Keratinocyte (primary cell): ENCODE data around the gene RPL14. TPM values are rescaled to one million over a fixed set of nuclear protein-coding genes. Genes with fewer than 3 reads are reported as not detected.

ENCODE experiments used
- DNase-seq: peaks from one replicate; pipeline ENCODE4 v3.0.0-alpha.2; 2011; ENCODE audit warnings: low read depth, missing footprints, low spot score
- FAIRE-seq: peaks from 2 replicates; lab custom pipeline; 2011; peaks lifted over from hg19 to GRCh38; lab: Jason Lieb, UNC
- H2AFZ ChIP-seq: 2 replicates; pipeline ENCODE4 v1.6.0; 2012; ENCODE audit warnings: low read length, control low read depth, inconsistent platforms; ENCODE audit not compliant: control insufficient read depth
- H3K27ac ChIP-seq: 2 replicates; pipeline ENCODE4 v1.5.1; 2011; ENCODE audit warnings: low read length; ENCODE audit not compliant: control insufficient read depth, insufficient read depth
- H3K27me3 ChIP-seq: 3 replicates; pipeline ENCODE4 v1.6.0; 2011; ENCODE audit warnings: low read length; ENCODE audit not compliant: control insufficient read depth, insufficient read depth; ENCODE audit errors: extremely low read depth
- H3K36me3 ChIP-seq, 2 experiments: 2 replicates in 1 of 2; 3 replicates in 1 of 2; pipeline ENCODE4 v1.5.1; 2011; ENCODE audit warnings: low read length in 2 of 2, mild to moderate bottlenecking in 1 of 2; ENCODE audit not compliant: control insufficient read depth in 2 of 2, insufficient read depth in 2 of 2; ENCODE audit errors: extremely low read depth in 1 of 2
- H3K4me1 ChIP-seq: 3 replicates; pipeline ENCODE4 v1.5.1; 2011; ENCODE audit warnings: low read length; ENCODE audit not compliant: control insufficient read depth, insufficient read depth; ENCODE audit errors: extremely low read depth
- H3K4me2 ChIP-seq: 3 replicates; pipeline ENCODE4 v1.6.0; 2011; ENCODE audit warnings: low read depth, low read length; ENCODE audit not compliant: control insufficient read depth, insufficient read depth; ENCODE audit errors: extremely low read depth
- H3K4me3 ChIP-seq, 3 experiments: fragments of 200-600 bp in 1 of 3; sonication (generic) in 1 of 3; 2 replicates in 2 of 3; 3 replicates in 1 of 3; pipeline ENCODE4 v1.5.1; 2011 to 2016; ENCODE audit warnings: low read length in 3 of 3, mild to moderate bottlenecking in 3 of 3, control low read depth in 2 of 3, inconsistent platforms in 1 of 3, low read depth in 1 of 3, mixed read lengths in 1 of 3, mixed run types in 1 of 3, moderate library complexity in 1 of 3; ENCODE audit not compliant: control insufficient read depth in 2 of 3, insufficient read depth in 2 of 3; ENCODE audit errors: extremely low read depth in 1 of 3
- H3K79me2 ChIP-seq: 2 replicates; pipeline ENCODE4 v1.6.0; 2012; ENCODE audit warnings: low read length; ENCODE audit not compliant: control insufficient read depth, insufficient read depth
- H3K9ac ChIP-seq: 3 replicates; pipeline ENCODE4 v1.6.0; 2011; ENCODE audit warnings: low read length; ENCODE audit not compliant: control insufficient read depth, insufficient read depth; ENCODE audit errors: extremely low read depth
- H3K9me1 ChIP-seq: 3 replicates; pipeline ENCODE4 v1.6.0; 2011; ENCODE audit warnings: low read length; ENCODE audit not compliant: control insufficient read depth, insufficient read depth; ENCODE audit errors: extremely low read depth
- H3K9me3 ChIP-seq: 2 replicates; pipeline ENCODE4 v1.5.1; 2012; ENCODE audit warnings: low read depth, low read length; ENCODE audit not compliant: control insufficient read depth
- H4K20me1 ChIP-seq: 3 replicates; pipeline ENCODE4 v1.6.0; 2011; ENCODE audit warnings: low read length; ENCODE audit not compliant: control insufficient read depth, insufficient read depth; ENCODE audit errors: extremely low read depth
- CTCF ChIP-seq, 3 experiments: IDR thresholded peaks in 1 of 3; conservative IDR thresholded peaks in 1 of 3; optimal IDR thresholded peaks in 1 of 3; 2 replicates in 2 of 3; 3 replicates in 1 of 3; pipeline versions ENCODE3 to v1.5.1; 2011; ENCODE audit warnings: low read length in 3 of 3, mild to moderate bottlenecking in 3 of 3, moderate library complexity in 2 of 3, control low read depth in 1 of 3, inconsistent platforms in 1 of 3; ENCODE audit not compliant: insufficient read depth in 2 of 3; ENCODE audit errors: extremely low read depth in 1 of 3
- EZH2 ChIP-seq: IDR thresholded peaks from one replicate; pipeline ENCODE4 v1.6.1; 2012; ENCODE audit warnings: inconsistent platforms, mild to moderate bottlenecking, low read length, moderate library complexity
- dilution Hi-C: fragments of 300-500 bp; cut with MboI; formaldehyde crosslinking; loops from one replicate; pipeline ENCODE4 v1.7.0; 2020; ENCODE audit warnings: low sequenced_read_pairs; ENCODE audit not compliant: extremely low pct_ligation_motif_present
- polyA plus RNA-seq, 5 experiments: library from polyadenylated mRNA; depleted of rRNA in 3 of 5; stranded (reverse) in 3 of 5; stranded (forward) in 1 of 5; unstranded in 1 of 5; fragments of >200 nt; gene quantifications; 1 replicate in 1 of 5; 2 replicates in 3 of 5; 3 replicates in 1 of 5; pipeline versions ENCODE4 v1.2.1 to v1.2.3, GENCODE V29; 2011 to 2012; ENCODE audit warnings: missing spikeins in 2 of 5, low read depth in 1 of 5, low replicate concordance in 1 of 5

RPL14 gene
- polyA plus RNA-seq, 1 donor (not counting 4 experiments of a cell fraction or from before 2014, with no cell fraction given), result 585 TPM

GRCh38 chr3:40502034-40502433 lies 44.9 kb downstream of the RPL14 start:
- DNase-seq, result no peak
- H3K9ac ChIP-seq, result no peak overlapping the region
- TF ChIP-seq CTCF (optimal IDR thresholded peaks at IDR 0.05 in 1 of 3, IDR thresholded peaks at IDR 0.05 in 1 of 3, conservative IDR thresholded peaks at IDR 0.05 in 1 of 3; ENCODE audit: extremely low read depth in 1 of 3, insufficient read depth in 2 of 3, low read length in 3 of 3) (no peak), EZH2 (no peak)
- peaks cover 22% of the 10 kb centered on the region for H3K4me1 ChIP-seq
- H3K9me1 ChIP-seq, result no peaks in the 10 kb centered on the region
- no peak overlapping the region for H2AFZ ChIP-seq
- no peaks in the 10 kb centered on the region for H3K27me3 ChIP-seq
- dilution Hi-C loops, result no loop called here
- no peaks in the 10 kb centered on the region for H3K79me2 ChIP-seq
- H3K27ac ChIP-seq, result no peak overlapping the region
- H3K36me3 ChIP-seq, result no peaks in the 10 kb centered on the region
- H3K4me2 ChIP-seq, result no peak overlapping the region
- no peaks in the 10 kb centered on the region for H3K9me3 ChIP-seq
- no peaks in the 10 kb centered on the region for H4K20me1 ChIP-seq
- FAIRE-seq, result no peak
- no peak overlapping the region for H3K4me3 ChIP-seq

- H3K9me1 ChIP-seq, result no peaks in the 10 kb centered on the region
- H3K36me3 ChIP-seq, result no peaks in the 10 kb centered on the region
- peak overlapping the region; percentile 15 for H3K27ac ChIP-seq
- no peaks in the 10 kb centered on the region for H3K9me3 ChIP-seq
- dilution Hi-C loops, result no loop called here
- H3K4me3 ChIP-seq, result no peak overlapping the region
- DNase-seq (peak; percentile 82), FAIRE-seq (peak; percentile 99)
- no peak overlapping the region for H3K4me2 ChIP-seq
- H3K79me2 ChIP-seq, result no peaks in the 10 kb centered on the region
- H2AFZ ChIP-seq, result no peak overlapping the region
- peaks cover 22% of the 10 kb centered on the region for H3K4me1 ChIP-seq
- TF ChIP-seq EZH2 (no peak), CTCF (optimal IDR thresholded peaks at IDR 0.05 in 1 of 3, IDR thresholded peaks at IDR 0.05 in 1 of 3, conservative IDR thresholded peaks at IDR 0.05 in 1 of 3; ENCODE audit: extremely low read depth in 1 of 3, insufficient read depth in 2 of 3, low read length in 3 of 3) (no peak)
- no peaks in the 10 kb centered on the region for H4K20me1 ChIP-seq
- no peaks in the 10 kb centered on the region for H3K27me3 ChIP-seq
- H3K9ac ChIP-seq, result no peak overlapping the region
Observed at GRCh38 chr3:40504636-40505430, 47.7 kb downstream of the RPL14 start.
